SK-N-MC (cell line): ENCODE data around the gene TBCCD1.

Experiments
- DNase-seq: peaks from one replicate; pipeline ENCODE4 v3.0.0-alpha.2; 2011; ENCODE audit warnings: low read depth, low spot score
- H3K27ac ChIP-seq: fragments of 200-600 bp; sonication (generic); 2 replicates; pipeline ENCODE4 v1.5.1; 2016; ENCODE audit warnings: mixed run types
- H3K36me3 ChIP-seq: fragments of 200-600 bp; sonication (generic); 2 replicates; pipeline ENCODE4 v1.6.1; 2017; ENCODE audit warnings: antibody characterized with exemption, low read length, mixed read lengths; ENCODE audit not compliant: insufficient read depth
- H3K4me3 ChIP-seq: fragments of 200-600 bp; sonication (generic); 2 replicates; pipeline ENCODE4 v1.5.1; 2016
- H3K9ac ChIP-seq: fragments of 200-600 bp; sonication (generic); 2 replicates; pipeline ENCODE4 v1.8.0; 2017; ENCODE audit warnings: mixed run types, mixed read lengths; ENCODE audit not compliant: insufficient read length
- H3K9me3 ChIP-seq: fragments of 200-600 bp; sonication (generic); 2 replicates; pipeline ENCODE4 v1.6.1; 2017; ENCODE audit warnings: low read depth, mild to moderate bottlenecking, antibody characterized with exemption, low read length, moderate library complexity, mixed read lengths
- EZH2 ChIP-seq: fragments of 200-600 bp; sonication (generic); IDR thresholded peaks from one replicate; pipeline ENCODE4 v1.6.1; 2017; ENCODE audit warnings: antibody characterized with exemption
- FOXP2 ChIP-seq: optimal IDR thresholded peaks from 2 replicates; pipeline ENCODE3; 2011; ENCODE audit warnings: mild to moderate bottlenecking, moderate library complexity; ENCODE audit not compliant: insufficient read depth; ENCODE audit errors: extremely low read length, control extremely low read depth
- POLR2AphosphoS5 ChIP-seq: IDR thresholded peaks from 2 replicates; pipeline ENCODE4 v1.6.1; 2012; ENCODE audit warnings: mild to moderate bottlenecking, low read depth, low read length, borderline replicate concordance

Gene TBCCD1

DNA sequence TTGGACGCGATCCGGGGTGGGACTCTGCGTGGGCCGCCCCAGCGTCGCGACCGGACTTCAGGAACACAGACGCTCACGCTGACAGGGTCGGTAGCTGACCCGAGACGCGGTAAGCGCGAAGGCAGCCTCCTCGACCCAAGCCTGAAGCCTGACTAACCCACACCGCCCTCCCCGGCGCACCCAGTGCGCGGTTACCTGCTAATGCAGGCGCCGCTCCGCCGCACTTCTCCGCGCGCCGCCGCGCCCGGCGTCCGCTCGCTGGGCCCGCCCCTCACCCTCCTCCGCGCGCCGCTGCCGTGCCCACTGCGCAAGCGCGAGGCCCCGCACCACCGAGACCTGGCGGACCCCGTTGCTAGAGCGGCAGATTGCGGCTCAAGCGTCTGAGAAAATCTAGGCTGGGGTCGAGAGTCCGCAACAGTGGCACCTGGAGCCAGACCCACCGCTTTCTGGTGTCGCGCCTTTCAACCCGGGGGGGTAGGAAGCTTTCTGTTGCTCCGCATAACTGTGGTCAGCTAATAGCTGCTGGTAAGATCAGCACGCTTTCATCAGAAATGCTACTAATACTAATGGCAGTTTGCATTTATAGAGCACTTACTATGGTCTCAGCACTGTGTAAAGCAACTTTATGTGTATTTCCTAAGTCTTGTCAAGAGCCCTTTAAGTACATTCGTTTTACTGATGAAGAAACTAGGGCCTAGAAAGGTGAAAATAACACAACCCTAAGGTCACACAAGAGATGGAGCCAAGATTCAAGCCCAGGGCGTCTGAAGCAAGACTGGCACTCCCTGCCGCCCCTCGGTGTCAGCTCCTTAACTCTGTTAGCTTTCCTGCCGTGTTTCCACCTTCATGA is at the start of gene TBCCD1:
Gene TBCCD1 (minus strand): TSS at position 268 of the 850 bp plus-strand sequence. CDS start 3,010 bp downstream, outside the sequence.
- TF ChIP-seq FOXP2 (no peak), POLR2AphosphoS5 (peak; percentile 95), EZH2 (no peak)
- H3K9me3 ChIP-seq, result no peaks in the 10 kb centered on the region
- peaks cover 10% of the 10 kb centered on the region for H3K36me3 ChIP-seq
- DNase-seq, result peak; percentile 66
- H3K4me3 ChIP-seq, result peak within 1 kb of the TSS; percentile 88
- peak within 1 kb of the TSS; percentile 58; the same call in 1 of the 2 replicates for H3K27ac ChIP-seq
- H3K9ac ChIP-seq, result peak within 1 kb of the TSS; percentile 92

DNA sequence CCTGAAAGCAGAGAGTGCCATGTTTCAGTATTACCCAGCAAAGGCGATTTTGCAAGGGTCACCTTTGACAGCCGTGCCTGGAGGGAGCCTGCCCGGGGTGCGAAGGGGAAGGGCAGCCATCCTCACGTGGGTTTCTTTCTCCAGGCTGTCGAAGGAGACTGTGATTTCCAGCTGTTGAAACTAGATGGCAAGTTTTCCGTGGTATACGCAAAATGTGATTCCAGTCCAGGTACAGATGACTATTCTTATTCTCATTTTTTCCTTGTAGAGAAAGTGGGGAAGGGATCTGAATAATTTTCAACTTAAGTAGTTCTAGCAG is 49.1 kb upstream of the TBCCD1 start:
- no peak overlapping the region for H3K27ac ChIP-seq
- H3K9ac ChIP-seq, result no peak overlapping the region
- H3K36me3 ChIP-seq, result no peaks in the 10 kb centered on the region
- TF ChIP-seq EZH2 (no peak), POLR2AphosphoS5 (no peak), FOXP2 (no peak)
- H3K4me3 ChIP-seq, result no peak overlapping the region
- no peaks in the 10 kb centered on the region for H3K9me3 ChIP-seq
- DNase-seq, result no peak

- Histone ChIP-seq H3K4me3 (peak overlapping the region; percentile 75), H3K27ac (peak overlapping the region; percentile 79), H3K9me3 (no peaks in the 10 kb centered on the region), H3K36me3 (no peaks in the 10 kb centered on the region), H3K9ac (peak overlapping the region; percentile 29)
- TF ChIP-seq EZH2, result no peak
- TF ChIP-seq POLR2AphosphoS5, result no peak
- no peak for TF ChIP-seq FOXP2
- DNase-seq, result peak; percentile 74
These were observed 47.7 kb upstream of the TBCCD1 start for GRCh38 chr3:186614597-186615483.

DNA sequence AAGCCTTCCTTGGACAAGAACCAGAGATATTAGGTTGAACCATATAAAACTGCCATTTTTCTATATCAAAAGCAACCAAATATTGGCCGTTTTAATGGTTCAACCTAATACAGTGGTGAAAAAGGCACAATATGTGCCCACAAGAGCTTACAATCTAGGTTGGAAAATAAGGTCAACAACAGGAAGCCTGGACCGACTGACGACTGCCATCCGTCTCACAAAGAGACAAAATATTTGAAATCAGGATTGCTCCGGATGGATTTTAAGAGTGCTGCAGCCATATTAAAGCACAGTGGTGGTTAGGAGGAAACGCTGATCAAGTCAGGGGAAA is 47.1 kb upstream of the TBCCD1 start:
- Histone ChIP-seq H3K9me3 (no peaks in the 10 kb centered on the region), H3K4me3 (peak overlapping the region; percentile 75), H3K9ac (peak overlapping the region; percentile 29), H3K27ac (peak overlapping the region; percentile 79), H3K36me3 (no peaks in the 10 kb centered on the region)
- no peak for TF ChIP-seq POLR2AphosphoS5
- TF ChIP-seq FOXP2, result no peak
- TF ChIP-seq EZH2, result no peak
- DNase-seq, result no peak

- Histone ChIP-seq H3K4me3 (peak overlapping the region; percentile 75), H3K36me3 (no peaks in the 10 kb centered on the region), H3K27ac (peak overlapping the region; percentile 79), H3K9ac (peak overlapping the region; percentile 29), H3K9me3 (no peaks in the 10 kb centered on the region)
- peak; percentile 97 for DNase-seq
- TF ChIP-seq EZH2, result no peak
- TF ChIP-seq POLR2AphosphoS5, result no peak; the same call in 1 of the 2 replicates
- TF ChIP-seq FOXP2, result no peak
These were observed 46.6 kb upstream of the TBCCD1 start for GRCh38 chr3:186613637-186614265.

DNA sequence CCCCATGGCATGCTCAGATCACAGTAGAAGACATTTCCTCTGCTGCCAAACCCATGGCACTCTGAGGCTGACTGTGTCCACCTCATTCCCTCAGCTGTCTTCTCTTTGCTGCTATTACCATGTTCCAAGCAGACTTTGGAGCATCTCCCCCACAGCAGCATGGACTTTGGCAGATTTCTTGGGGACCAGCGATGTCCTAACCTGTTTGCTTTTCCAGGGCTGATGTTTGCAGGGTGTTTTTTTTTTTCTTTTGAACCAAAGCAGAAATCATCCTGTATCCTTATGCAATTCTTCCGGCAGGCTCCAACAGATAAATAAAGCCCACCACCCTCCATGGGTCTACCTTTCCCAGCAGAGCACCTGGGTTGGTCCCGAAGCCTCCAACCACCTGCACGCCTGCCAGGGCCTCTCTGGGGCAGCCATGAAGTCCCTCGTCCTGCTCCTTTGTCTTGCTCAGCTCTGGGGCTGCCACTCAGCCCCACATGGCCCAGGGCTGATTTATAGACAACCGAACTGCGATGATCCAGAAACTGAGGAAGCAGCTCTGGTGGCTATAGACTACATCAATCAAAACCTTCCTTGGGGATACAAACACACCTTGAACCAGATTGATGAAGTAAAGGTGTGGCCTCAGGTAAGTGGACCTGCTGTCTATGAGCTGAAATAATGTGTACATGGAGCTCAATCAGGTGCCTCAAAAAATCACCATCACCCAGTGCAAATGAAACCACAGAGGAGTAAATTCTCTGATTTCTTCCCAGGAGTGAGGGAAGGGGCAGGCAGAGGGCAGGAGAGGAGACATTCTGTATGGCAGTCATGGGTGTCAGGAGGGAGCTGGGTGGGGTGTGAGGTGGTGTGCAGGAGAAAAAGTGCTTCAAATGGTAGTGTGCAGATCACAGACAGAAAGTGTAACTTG is 45.8 kb upstream of the TBCCD1 start, which contains the start of gene AHSG:
Gene AHSG (plus strand): TSS at position 340 of the 916 bp plus-strand sequence. CDS start 82 bp downstream, at position 422.
- H3K27ac ChIP-seq, result peak within 1 kb of the TSS; percentile 79
- TF ChIP-seq FOXP2 (no peak), EZH2 (no peak), POLR2AphosphoS5 (no peak)
- DNase-seq, result no peak
- no peak within 1 kb of the TSS for H3K9ac ChIP-seq
- H3K36me3 ChIP-seq, result no peaks in the 10 kb centered on the region
- H3K9me3 ChIP-seq, result no peaks in the 10 kb centered on the region
- peak within 1 kb of the TSS; percentile 75 for H3K4me3 ChIP-seq

GRCh38 chr3:186612065-186612464 is 44.9 kb upstream of the TBCCD1 start:
- H3K9me3 ChIP-seq, result no peaks in the 10 kb centered on the region
- TF ChIP-seq POLR2AphosphoS5, result no peak
- TF ChIP-seq EZH2, result no peak
- no peak for TF ChIP-seq FOXP2
- H3K36me3 ChIP-seq, result no peaks in the 10 kb centered on the region
- DNase-seq, result no peak
- H3K4me3 ChIP-seq, result no peak overlapping the region
- H3K27ac ChIP-seq, result no peak overlapping the region
- no peak overlapping the region for H3K9ac ChIP-seq
